OCI-LY7 (cell line): ENCODE results near the gene MS4A5. TPM values are rescaled to one million over a fixed set of nuclear protein-coding genes. Genes with fewer than 3 reads are reported as not detected.

Source experiments
- BruUV-seq: library from RNA; stranded (reverse); fragments of 400-500 nt; replicated peaks from 2 replicates; lab custom pipeline; 2021; lab: Mats Ljungman, UMichigan
- CTCF ChIA-PET: fragments of 300-600 bp; sonication (Branson Sonifier 250); formaldehyde crosslinking; loops from one replicate; lab custom pipeline; 2022; ENCODE audit warnings: antibody characterized with exemption; ENCODE audit not compliant: unreplicated experiment; lab: Charles Lee
- POLR2A ChIA-PET: fragments of 300-600 bp; sonication (Branson Sonifier 250); formaldehyde crosslinking; loops from one replicate; lab custom pipeline; 2022; ENCODE audit warnings: antibody characterized with exemption; lab: Charles Lee
- DNase-seq: peaks from one replicate; pipeline ENCODE4 v3.0.0-alpha.2; 2015; ENCODE audit warnings: low spot score
- H2AFZ ChIP-seq: fragments of 200-600 bp; sonication (generic), shearing (Covaris generic); 2 replicates; pipeline ENCODE4 v1.6.1; 2014; ENCODE audit warnings: mild to moderate bottlenecking, antibody characterized with exemption, low read length, moderate library complexity
- H3K27ac ChIP-seq: fragments of 200-600 bp; sonication (generic); 2 replicates; pipeline ENCODE4 v1.5.1; 2014; ENCODE audit warnings: mixed run types, low read depth, mild to moderate bottlenecking, moderate library complexity, low read length, inconsistent platforms; ENCODE audit not compliant: poor library complexity, severe bottlenecking
- H3K36me3 ChIP-seq: fragments of 200-600 bp; sonication (generic); 2 replicates; pipeline ENCODE4 v1.6.1; 2014; ENCODE audit warnings: mild to moderate bottlenecking, antibody characterized with exemption, low read length, moderate library complexity, mixed read lengths; ENCODE audit not compliant: insufficient read depth
- H3K4me1 ChIP-seq: fragments of 200-600 bp; sonication (generic); 2 replicates; pipeline ENCODE4 v1.5.1; 2014; ENCODE audit warnings: mild to moderate bottlenecking, low read length; ENCODE audit not compliant: insufficient read depth, poor library complexity, severe bottlenecking
- H3K4me2 ChIP-seq: fragments of 200-600 bp; sonication (generic); 2 replicates; pipeline ENCODE4 v1.6.1; 2014; ENCODE audit warnings: mild to moderate bottlenecking, low read length
- H3K4me3 ChIP-seq: fragments of 200-600 bp; sonication (generic); 2 replicates; pipeline ENCODE4 v1.5.1; 2014; ENCODE audit warnings: mild to moderate bottlenecking, low read depth, low read length; ENCODE audit not compliant: poor library complexity, severe bottlenecking
- H3K79me2 ChIP-seq: fragments of 200-600 bp; sonication (generic); 2 replicates; pipeline ENCODE4 v1.6.1; 2016; ENCODE audit warnings: low read depth, mild to moderate bottlenecking, low read length, moderate library complexity, mixed read lengths; ENCODE audit not compliant: insufficient read depth
- H3K9me2 ChIP-seq: fragments of 200-600 bp; sonication (generic); 2 replicates; pipeline ENCODE4 v1.6.1; 2016; ENCODE audit warnings: mild to moderate bottlenecking, low read length, mixed read lengths; ENCODE audit not compliant: insufficient read depth
- H3K9me3 ChIP-seq: fragments of 200-600 bp; sonication (generic); 2 replicates; pipeline ENCODE4 v1.6.1; 2014; ENCODE audit warnings: mild to moderate bottlenecking, mixed run types, low read length, mixed read lengths
- H4K20me1 ChIP-seq: fragments of 200-600 bp; sonication (generic); 2 replicates; pipeline ENCODE4 v1.6.1; 2014; ENCODE audit warnings: mild to moderate bottlenecking, antibody characterized with exemption, low read length, moderate library complexity, mixed read lengths; ENCODE audit not compliant: insufficient read depth
- CTCF ChIP-seq: fragments of 200-600 bp; sonication (generic); conservative IDR thresholded peaks from 2 replicates; pipeline ENCODE4 v1.5.1; 2014; ENCODE audit warnings: mild to moderate bottlenecking, antibody characterized with exemption, low read length, moderate library complexity, mixed read lengths
- EZH2phosphoT487 ChIP-seq: fragments of 200-600 bp; sonication (generic); IDR thresholded peaks from 2 replicates; pipeline ENCODE4 v1.6.1; 2018; ENCODE audit warnings: low read depth, borderline replicate concordance, mild to moderate bottlenecking, mixed run types, antibody characterized with exemption, low read length, moderate library complexity, mixed read lengths
- intact Hi-C: fragments of 100-400 bp; cut with micrococcal nuclease; formaldehyde crosslinking; loops from one replicate; pipeline ENCODE4 v1.10.0; 2022; ENCODE audit not compliant: unreplicated experiment
- total RNA-seq, 2 experiments: library from RNA; depleted of rRNA in 1 of 2; stranded (reverse); fragments of >200 nt in 1 of 2; shearing (Covaris generic) in 1 of 2; gene quantifications; 2 replicates each; pipeline ENCODE4 v1.2.3, GENCODE V29; 2014 to 2022

MS4A5 gene
- total RNA-seq, 2 experiments from 2014 or later, result not detected

- POLR2A ChIA-PET, result interaction anchor here (1.3 kb wide), 1 partner anchor 12 kb away, joined by 4 read pairs; the partner anchor contains the start of gene MS4A7
These were observed 39.0 kb upstream of the MS4A5 start for GRCh38 chr11:60390419-60390818.

GRCh38 chr11:60392361-60392760 is 37.0 kb upstream of the MS4A5 start:
- no peaks in the 10 kb centered on the region for H3K9me3 ChIP-seq
- ChIA-PET POLR2A (interaction anchor here (1.1 to 1.4 kb wide), 3 partner anchors 14 to 29 kb away, joined by 3 to 5 read pairs (median 4); no protein-coding TSS in a partner anchor), CTCF (no interaction called here)
- intact Hi-C loops, result no loop called here
- no peak overlapping the region for H3K4me3 ChIP-seq
- no peak overlapping the region for H3K27ac ChIP-seq
- no peaks in the 10 kb centered on the region for H3K79me2 ChIP-seq
- H2AFZ ChIP-seq, result no peak overlapping the region
- no peak overlapping the region for H3K4me2 ChIP-seq
- BruUV-seq, result no TSS peak
- no peaks in the 10 kb centered on the region for H3K36me3 ChIP-seq
- no peak for DNase-seq
- TF ChIP-seq CTCF (no peak), EZH2phosphoT487 (no peak)
- peaks cover 31% of the 10 kb centered on the region for H3K4me1 ChIP-seq
- no peaks in the 10 kb centered on the region for H3K9me2 ChIP-seq
- H4K20me1 ChIP-seq, result no peaks in the 10 kb centered on the region

More at GRCh38 chr11:60390419-60390818, 39.0 kb upstream of the MS4A5 start:
- no peak for DNase-seq
- Histone ChIP-seq H3K27ac (no peak overlapping the region), H2AFZ (0 out of 2 replicates have a peak overlapping the region, but pooled peaks have one; percentile 18), H3K36me3 (no peaks in the 10 kb centered on the region), H3K4me2 (no peak overlapping the region), H3K9me3 (no peaks in the 10 kb centered on the region), H3K79me2 (no peaks in the 10 kb centered on the region), H3K4me1 (peaks cover 16% of the 10 kb centered on the region), H3K4me3 (no peak overlapping the region), H3K9me2 (no peaks in the 10 kb centered on the region), H4K20me1 (no peaks in the 10 kb centered on the region)
- CTCF ChIA-PET, result no interaction called here
- intact Hi-C loops, result no loop called here
- BruUV-seq, result no TSS peak
- TF ChIP-seq CTCF (no peak), EZH2phosphoT487 (no peak)

- Histone ChIP-seq H3K9me3 (no peaks in the 10 kb centered on the region), H3K4me1 (peaks cover 31% of the 10 kb centered on the region), H2AFZ (no peak overlapping the region), H4K20me1 (no peaks in the 10 kb centered on the region), H3K79me2 (no peaks in the 10 kb centered on the region), H3K36me3 (no peaks in the 10 kb centered on the region), H3K9me2 (no peaks in the 10 kb centered on the region), H3K4me2 (no peak overlapping the region), H3K27ac (no peak overlapping the region), H3K4me3 (no peak overlapping the region)
- ChIA-PET CTCF (no interaction called here), POLR2A (interaction anchor here (0.7 to 1.4 kb wide), 5 partner anchors 13 to 30 kb away, joined by 3 to 5 read pairs (median 3); no protein-coding TSS in a partner anchor)
- DNase-seq, result no peak
- intact Hi-C loops, result no loop called here
- TF ChIP-seq CTCF (no peak), EZH2phosphoT487 (no peak)
- no TSS peak for BruUV-seq
These were observed 36.4 kb upstream of the MS4A5 start for GRCh38 chr11:60393016-60393415.
